Tibial artery (tissue), 4 donors: Measurements from ENCODE around the gene PRKAG2.

Experiments
- DNase-seq, 2 donors: peaks; one replicate each; pipeline ENCODE4 v3.0.0-alpha.2; 2019
- H3K27ac ChIP-seq, 2 donors: fragments of 200-600 bp; sonication (generic) in 1 of 2; 1 replicate in 1 of 2; 2 replicates in 1 of 2; pipeline ENCODE4 v1.5.1; 2018 to 2019; ENCODE audit warnings: mild to moderate bottlenecking in 1 of 2
- H3K27me3 ChIP-seq, 2 donors: fragments of 200-600 bp; sonication (generic) in 1 of 2; one replicate each; pipeline versions ENCODE4 v1.5.1 to v1.6.0; 2016 to 2019
- H3K36me3 ChIP-seq, 3 donors: fragments of 200-600 bp; sonication (generic) in 2 of 3; one replicate each; pipeline ENCODE4 v1.5.1; 2016 to 2019; ENCODE audit warnings: mild to moderate bottlenecking in 2 of 3
- H3K4me1 ChIP-seq, 4 donors: fragments of 200-600 bp; sonication (generic) in 2 of 4; 1 replicate in 3 of 4; 2 replicates in 1 of 4; pipeline ENCODE4 v1.5.1; 2016 to 2019
- H3K4me3 ChIP-seq, 2 donors: fragments of 200-600 bp; sonication (generic) in 1 of 2; 1 replicate in 1 of 2; 2 replicates in 1 of 2; pipeline ENCODE4 v1.5.1; 2018 to 2019; ENCODE audit warnings: mild to moderate bottlenecking in 2 of 2
- H3K9me3 ChIP-seq, 3 donors: fragments of 200-600 bp; sonication (generic) in 1 of 3; one replicate each; pipeline ENCODE4 v1.5.1; 2016 to 2019
- intact Hi-C: fragments of 100-400 bp; cut with DNase I; formaldehyde crosslinking; loops from one replicate; pipeline ENCODE4 v1.15.0; 2023; ENCODE audit warnings: low total_unique reads
- TF ChIP-seq, protein P1 (sequence below), 2 experiments: fragments of 200-600 bp in 1 of 2; fragments of 450-650 bp in 1 of 2; IDR thresholded peaks; one replicate each; pipeline ENCODE4 v1.5.1; 2017 to 2019; ENCODE audit warnings: antibody characterized with exemption in 2 of 2, mild to moderate bottlenecking in 1 of 2, moderate library complexity in 1 of 2

Gene PRKAG2

DNA sequence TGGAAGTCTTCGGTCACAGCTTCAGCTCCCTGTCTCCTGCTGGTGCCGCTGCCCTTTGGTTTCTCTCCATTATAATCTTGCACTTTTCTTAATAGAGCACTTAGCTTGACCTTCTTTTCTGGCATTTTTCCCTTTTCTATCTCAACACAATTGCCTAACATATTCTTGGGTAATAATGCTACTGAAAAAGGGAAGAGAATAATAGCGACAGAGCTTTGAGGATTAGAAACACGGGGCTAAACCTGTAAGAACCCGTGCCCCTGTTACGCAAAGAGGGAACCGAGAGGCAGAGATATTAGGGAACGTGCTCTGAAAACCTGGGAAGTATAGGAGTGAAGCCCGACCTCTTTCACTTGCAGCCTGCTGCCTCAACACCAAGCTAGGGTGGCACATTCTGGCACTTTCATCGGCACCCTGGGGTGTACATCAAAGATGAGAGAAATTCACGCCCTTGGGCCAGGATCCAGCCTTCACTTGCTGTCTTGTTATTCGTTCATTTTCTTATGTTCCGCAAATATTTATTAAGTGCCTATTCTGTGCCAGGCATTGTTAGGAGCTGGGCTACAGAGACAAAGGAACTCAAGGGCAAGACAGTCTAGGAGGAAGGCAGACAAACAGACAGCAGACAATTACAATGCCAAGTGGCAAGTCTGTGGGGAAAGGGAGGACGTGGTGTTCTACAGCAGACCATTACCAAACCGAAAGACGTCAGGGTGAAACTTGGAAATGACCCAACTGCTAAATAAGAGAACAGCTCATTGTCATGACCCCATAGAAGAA is 46.4 kb upstream of the PRKAG2 start:
- Histone ChIP-seq H3K9me3 (no peaks in the 10 kb centered on the region), H3K27me3 (peaks cover 0 to 19% of the 10 kb centered on the region in 2 donors), H3K4me1 (no peaks in the 10 kb centered on the region), H3K4me3 (no peak overlapping the region), H3K27ac (peak overlapping the region in 1 of 2 donors; percentile 33), H3K36me3 (no peaks in the 10 kb centered on the region)
- intact Hi-C loops = no loop called here
- TF ChIP-seq, protein P1, sequence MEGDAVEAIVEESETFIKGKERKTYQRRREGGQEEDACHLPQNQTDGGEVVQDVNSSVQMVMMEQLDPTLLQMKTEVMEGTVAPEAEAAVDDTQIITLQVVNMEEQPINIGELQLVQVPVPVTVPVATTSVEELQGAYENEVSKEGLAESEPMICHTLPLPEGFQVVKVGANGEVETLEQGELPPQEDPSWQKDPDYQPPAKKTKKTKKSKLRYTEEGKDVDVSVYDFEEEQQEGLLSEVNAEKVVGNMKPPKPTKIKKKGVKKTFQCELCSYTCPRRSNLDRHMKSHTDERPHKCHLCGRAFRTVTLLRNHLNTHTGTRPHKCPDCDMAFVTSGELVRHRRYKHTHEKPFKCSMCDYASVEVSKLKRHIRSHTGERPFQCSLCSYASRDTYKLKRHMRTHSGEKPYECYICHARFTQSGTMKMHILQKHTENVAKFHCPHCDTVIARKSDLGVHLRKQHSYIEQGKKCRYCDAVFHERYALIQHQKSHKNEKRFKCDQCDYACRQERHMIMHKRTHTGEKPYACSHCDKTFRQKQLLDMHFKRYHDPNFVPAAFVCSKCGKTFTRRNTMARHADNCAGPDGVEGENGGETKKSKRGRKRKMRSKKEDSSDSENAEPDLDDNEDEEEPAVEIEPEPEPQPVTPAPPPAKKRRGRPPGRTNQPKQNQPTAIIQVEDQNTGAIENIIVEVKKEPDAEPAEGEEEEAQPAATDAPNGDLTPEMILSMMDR (IDR thresholded peaks at IDR 0.05) = no peak
- peak; percentile 70 to 71 for DNase-seq

DNA sequence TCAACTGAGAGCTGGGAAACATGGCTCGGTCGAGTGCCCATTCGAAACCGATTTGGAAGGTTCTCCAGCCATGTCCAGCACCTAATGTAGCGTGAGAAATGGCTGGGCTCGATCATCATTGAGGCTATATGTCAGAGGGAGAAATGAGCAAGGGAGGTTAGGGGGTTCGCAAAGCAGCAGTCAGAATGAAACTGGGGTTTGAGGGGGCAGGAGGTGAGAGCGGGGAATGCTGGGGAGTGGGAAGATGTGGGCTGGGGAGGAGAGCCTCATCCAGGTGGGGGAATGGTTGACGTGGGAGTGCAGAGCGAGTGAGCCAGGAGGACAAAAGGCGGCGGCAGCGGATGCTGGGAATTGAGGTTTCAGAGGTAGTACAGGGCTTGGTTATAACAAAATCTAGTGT is 44.5 kb upstream of the PRKAG2 start:
- DNase-seq = no peak
- intact Hi-C loops = no loop called here
- no peak overlapping the region for H3K4me3 ChIP-seq
- peaks cover 0 to 8% of the 10 kb centered on the region in 2 donors for H3K27me3 ChIP-seq
- no peaks in the 10 kb centered on the region for H3K36me3 ChIP-seq
- H3K4me1 ChIP-seq = no peaks in the 10 kb centered on the region
- H3K27ac ChIP-seq = no peak overlapping the region
- TF ChIP-seq, protein P1 (IDR thresholded peaks at IDR 0.05) = no peak
- no peaks in the 10 kb centered on the region for H3K9me3 ChIP-seq

DNA sequence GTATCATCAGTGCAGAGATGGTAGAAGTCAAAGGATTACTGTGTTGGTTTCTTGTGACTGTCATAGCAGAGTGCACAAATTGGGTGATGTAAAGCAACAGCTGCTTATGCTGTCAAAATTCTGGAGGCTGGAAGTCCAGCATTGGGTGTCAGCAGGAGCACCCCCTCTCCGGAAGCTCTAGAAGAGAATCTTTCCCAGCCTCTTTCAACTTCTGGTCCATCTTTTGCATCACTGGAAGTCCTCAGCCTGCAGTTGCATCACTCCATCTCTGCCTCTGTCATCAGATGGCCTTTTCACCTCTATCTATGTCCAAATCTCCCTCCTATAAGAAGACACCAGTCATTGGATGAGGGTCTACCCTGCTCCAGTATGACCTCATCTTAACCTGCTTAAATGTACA is 43.6 kb upstream of the PRKAG2 start:
- peak in 1 of 2 donors; percentile 32 for DNase-seq
- intact Hi-C loops = no loop called here

DNA sequence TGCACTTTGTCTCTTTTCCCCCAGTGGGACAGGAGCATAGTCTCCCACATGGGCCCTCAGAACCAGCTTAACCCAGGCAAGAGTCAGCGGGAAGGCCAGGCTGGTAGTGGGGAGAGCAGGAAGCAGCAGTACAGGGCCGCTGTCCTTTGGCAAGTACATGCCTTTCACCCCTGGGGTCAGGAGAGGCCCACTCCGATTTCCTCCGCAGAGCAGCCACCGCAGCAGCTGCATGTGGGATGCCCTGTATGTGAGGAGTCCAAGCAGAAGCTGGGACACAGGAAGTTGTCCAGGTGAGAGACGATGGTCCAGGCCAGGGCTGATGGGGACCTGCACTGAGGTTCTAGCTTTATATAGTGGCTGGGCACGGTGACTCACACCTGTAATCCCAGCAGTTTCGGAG is 42.7 kb upstream of the PRKAG2 start:
- DNase-seq = peak in 1 of 2 donors; percentile 32
- H3K9me3 ChIP-seq = peaks cover 0 to 7% (median 3%) of the 10 kb centered on the region in 3 donors
- TF ChIP-seq, protein P1 (IDR thresholded peaks at IDR 0.05) = no peak
- intact Hi-C loops = no loop called here
- H3K4me3 ChIP-seq = no peak overlapping the region
- no peak overlapping the region for H3K27ac ChIP-seq
- peaks cover 0 to 6% of the 10 kb centered on the region in 2 donors for H3K27me3 ChIP-seq
- no peaks in the 10 kb centered on the region for H3K36me3 ChIP-seq
- H3K4me1 ChIP-seq = no peaks in the 10 kb centered on the region

More for the DNA sequence above, 43.6 kb upstream of the PRKAG2 start:
- Histone ChIP-seq H3K4me3 (no peak overlapping the region), H3K27ac (no peak overlapping the region), H3K9me3 (no peaks in the 10 kb centered on the region), H3K4me1 (no peaks in the 10 kb centered on the region), H3K27me3 (peaks cover 0 to 6% of the 10 kb centered on the region in 2 donors), H3K36me3 (no peaks in the 10 kb centered on the region)
- TF ChIP-seq, protein P1 (IDR thresholded peaks at IDR 0.05) = no peak

DNA sequence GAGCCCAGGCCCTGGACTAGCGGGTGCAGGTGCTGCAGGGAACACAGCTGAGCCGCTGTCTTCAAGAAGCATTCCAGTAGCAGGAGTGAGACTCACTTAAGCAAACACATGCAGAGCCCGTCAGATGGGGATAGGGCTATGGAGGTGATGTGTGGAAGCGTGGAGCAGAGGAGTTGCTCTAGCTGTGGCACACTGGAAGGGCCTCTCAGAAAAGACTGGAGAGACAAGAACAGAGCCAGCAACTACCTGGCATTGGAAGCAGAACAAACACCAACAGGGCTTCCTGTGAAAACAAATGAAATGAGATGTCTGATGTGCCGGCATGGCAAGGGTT is 41.6 kb upstream of the PRKAG2 start:
- no peaks in the 10 kb centered on the region for H3K4me1 ChIP-seq
- peaks cover 0 to 6% of the 10 kb centered on the region in 2 donors for H3K27me3 ChIP-seq
- TF ChIP-seq, protein P1 (IDR thresholded peaks at IDR 0.05) = no peak
- no peaks in the 10 kb centered on the region for H3K36me3 ChIP-seq
- peaks cover 0 to 10% (median 10%) of the 10 kb centered on the region in 3 donors for H3K9me3 ChIP-seq
- H3K27ac ChIP-seq = no peak overlapping the region
- DNase-seq = peak in 1 of 2 donors; percentile 52
- intact Hi-C loops = no loop called here
- H3K4me3 ChIP-seq = no peak overlapping the region
